GM19324 (cell line): ENCODE measurements around the gene FUCA2.
"Not testable (repeated sequence)": the region's sequence is repeated elsewhere in the genome, so short reads cannot be mapped to it uniquely, and the experiment has no call there.

ENCODE experiments used
- ATAC-seq: cut with Tn5 transposase; IDR thresholded peaks from one replicate; pipeline ENCODE4 v1.9.1; 2021; ENCODE audit warnings: mild to moderate bottlenecking, moderate library complexity; ENCODE audit not compliant: unreplicated experiment, low FRiP score

Gene FUCA2

DNA sequence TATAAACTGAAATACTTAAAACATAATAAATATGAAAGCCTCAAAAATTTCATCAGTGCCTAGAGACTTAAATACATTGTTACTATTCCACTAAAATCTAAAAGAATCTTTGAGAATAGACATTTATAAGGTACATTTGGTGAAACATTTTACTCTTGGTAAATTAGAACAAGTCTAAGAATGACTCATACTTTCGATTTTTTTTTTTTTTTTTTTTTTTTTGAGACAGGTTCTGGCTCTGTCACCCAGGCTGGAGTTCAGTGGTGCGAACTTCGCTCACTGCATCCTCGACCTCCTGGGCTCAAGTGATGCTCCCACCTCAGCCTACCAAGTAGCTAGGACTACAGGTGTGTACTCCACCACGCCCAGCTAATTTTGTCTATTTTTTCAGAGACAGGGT lies 6.4 kb downstream of the FUCA2 start:
- no peak for ATAC-seq

GRCh38 chr6:143504369-143504768 lies 7.2 kb downstream of the FUCA2 start:
- no peak for ATAC-seq

DNA sequence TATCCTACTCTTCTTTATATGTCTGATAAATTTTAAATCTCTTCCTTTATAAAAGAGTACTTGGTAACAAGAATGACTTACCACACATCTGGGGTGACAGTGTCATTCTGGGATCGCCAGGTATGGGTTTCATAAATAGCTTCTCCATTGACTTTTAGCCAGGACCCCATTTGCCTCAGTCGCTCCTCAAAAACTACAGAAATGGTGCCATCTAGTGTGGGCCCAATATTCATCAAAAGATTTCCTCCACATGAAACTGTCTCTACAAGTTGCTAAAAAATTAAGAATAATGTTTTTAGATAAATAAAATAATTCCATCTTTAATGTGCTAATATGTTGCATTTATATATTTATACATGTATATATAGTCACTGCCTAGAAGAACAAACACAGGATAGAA lies 9.7 kb downstream of the FUCA2 start:
- no peak for ATAC-seq

DNA sequence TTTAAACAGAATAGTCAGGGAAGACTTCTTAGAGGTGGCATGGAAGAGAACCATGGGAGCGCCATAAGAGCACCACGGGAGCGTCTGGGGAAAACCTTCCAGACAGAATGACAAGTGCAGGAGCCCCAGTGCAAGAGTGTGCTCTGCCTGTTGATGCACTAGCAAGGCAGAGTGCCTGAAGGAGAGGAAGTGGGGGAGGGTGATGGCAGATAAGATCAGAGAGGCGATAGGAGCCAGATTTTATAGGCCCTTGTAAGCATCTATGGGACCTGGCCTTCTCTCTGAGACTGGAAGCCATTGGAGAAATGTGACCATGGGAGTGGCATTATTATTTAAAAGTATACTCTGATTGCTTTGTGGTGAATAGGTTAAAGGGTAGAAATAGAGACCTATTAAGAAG lies 13.1 kb downstream of the FUCA2 start:
- no peak for ATAC-seq

DNA sequence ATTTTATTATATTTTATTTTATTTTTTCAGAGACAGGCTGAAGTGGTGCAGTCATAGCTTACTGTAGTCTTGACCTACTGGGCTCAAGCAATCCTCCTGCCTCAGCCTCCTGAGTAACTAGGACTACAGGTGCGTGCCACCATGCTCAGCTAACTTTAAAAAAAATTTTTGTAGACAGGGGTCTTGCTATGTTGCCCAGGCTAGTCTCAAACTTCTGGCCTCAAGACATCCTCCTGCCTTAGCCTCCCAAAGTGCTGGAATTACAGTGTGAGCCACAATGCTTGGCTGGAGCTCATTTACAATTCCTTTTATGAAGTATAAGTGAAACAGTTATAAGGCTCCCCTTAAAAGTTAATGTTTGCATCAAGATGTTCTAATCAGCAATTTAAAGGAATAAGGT lies 14.5 kb downstream of the FUCA2 start:
- no peak for ATAC-seq

DNA sequence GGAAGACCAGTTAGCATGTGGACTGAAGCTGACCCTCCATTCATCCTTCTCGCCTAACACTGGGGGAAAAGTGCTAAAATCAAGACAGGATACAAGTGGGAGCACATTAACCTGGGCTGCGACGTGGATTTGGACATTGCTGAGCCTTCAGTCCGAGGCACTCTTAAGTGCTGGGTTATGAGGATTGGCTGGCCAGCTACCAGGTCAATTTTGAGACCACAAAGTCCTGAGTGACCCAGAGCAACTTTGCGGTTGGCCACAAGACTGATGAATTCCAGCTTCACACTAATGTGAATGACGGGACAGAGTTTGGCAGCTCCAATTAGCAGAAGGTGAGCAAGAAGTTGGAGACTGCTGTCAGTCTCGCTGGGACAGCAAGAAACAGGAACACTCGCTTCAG lies 20.7 kb downstream of the FUCA2 start:
- ATAC-seq, result no peak

- no peak for ATAC-seq
Observed at GRCh38 chr6:143490244-143490643, 21.3 kb downstream of the FUCA2 start.

GRCh38 chr6:143486752-143487151 lies 24.8 kb downstream of the FUCA2 start:
- no peak for ATAC-seq

DNA sequence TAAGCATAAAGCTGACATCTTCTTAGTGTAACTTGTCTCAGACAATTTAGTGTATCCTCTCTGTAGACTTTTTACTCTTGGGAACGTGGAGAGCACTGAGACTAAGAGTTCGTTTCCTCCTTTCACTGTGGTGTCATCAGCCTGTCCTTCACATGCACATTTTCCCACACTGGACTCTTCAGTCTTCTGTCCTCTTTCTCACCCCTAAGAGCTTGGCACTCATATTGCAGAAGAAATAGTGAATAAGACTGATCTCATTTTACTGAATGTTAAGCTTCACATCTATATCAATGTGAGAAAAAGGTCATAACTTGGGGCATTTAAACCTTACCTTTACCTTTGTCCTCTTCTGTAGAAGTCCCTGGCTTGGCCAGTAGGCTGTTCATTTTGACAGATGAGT lies 25.6 kb downstream of the FUCA2 start:
- ATAC-seq, result no peak

DNA sequence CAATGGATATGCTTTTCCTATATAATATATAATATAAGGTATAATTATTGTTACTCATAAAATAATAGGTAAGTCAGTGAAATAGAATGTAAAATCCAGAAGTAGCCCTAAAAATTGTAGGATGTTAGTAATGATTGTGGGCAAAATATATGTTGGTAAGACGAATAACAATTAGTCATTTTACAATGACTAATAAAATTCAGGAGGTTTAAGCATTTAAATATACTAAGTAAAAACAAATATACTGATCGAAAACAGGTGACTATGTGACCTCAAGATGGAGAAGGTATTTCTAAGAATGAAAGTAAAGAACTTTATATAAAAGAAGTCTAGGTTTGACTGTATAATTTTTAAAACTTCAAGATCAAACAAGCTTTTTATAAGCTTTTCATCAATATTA lies 28.9 kb downstream of the FUCA2 start:
- no peak for ATAC-seq

DNA sequence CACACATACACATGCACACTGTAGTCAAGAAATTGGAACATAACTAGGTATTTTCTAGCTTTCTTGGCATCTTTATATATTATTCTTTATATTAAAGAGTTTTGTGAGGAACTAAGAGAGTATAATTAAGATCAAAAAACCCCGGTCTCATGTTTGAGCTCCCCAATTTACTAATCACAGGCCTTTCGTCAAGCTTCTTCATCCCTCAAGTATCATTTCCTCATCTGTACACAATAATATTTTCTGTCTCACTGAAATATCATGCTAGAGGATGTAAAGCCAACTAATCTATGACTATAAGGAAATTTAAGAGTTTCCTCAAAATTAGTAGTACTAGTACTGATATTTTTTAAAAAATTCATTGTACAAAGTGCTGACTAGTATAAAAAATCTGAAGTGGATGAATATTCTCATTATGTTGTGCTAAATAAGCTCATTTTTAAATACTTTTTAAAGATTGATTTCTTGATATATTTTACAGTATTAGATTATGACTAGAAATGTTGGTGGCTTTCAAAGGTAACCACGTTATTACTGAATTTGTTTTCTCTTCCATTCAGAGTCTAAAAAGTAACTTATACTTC lies 32.9 kb downstream of the FUCA2 start:
- no peak for ATAC-seq

DNA sequence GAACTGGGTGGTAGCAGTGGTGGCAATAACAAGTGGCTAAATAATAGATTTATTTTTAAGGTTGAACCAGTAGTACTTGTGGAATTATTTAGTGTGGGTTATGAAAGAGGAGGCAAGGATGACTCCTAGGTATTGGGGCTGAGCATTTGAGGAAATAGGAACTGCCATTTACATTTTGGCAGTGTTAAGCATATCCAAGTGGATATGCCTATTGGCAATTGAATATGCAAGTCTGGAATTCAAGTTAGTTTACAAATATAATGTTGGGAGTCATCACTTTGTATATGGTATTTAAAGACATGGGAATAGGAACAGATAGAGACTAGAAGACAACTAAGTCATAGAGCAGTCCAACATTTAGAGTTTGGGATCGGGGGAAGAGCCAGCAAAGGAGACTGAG lies 35.0 kb downstream of the FUCA2 start:
- ATAC-seq, result no peak

DNA sequence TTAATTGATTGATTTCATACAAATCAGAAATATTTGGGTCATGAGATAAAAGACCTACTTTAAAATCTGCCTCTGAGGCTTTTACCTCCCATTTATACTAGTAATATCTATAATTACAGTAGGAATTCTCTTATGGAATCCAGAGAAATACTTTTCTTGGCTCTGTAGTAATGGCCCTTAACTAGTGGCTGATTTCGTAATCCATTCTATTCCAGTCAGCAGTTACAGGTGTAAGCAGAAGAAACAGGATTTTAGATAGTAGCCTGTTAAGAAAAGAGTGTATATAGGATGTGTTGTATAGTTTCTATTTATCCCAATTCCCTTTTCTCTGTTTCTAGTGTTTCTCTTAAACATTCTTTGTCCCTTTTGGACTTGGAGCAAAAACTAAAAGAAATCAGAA lies 39.7 kb downstream of the FUCA2 start:
- ATAC-seq, result no peak

GRCh38 chr6:143468823-143469222 lies 42.7 kb downstream of the FUCA2 start:
- not testable (repeated sequence) for ATAC-seq

DNA sequence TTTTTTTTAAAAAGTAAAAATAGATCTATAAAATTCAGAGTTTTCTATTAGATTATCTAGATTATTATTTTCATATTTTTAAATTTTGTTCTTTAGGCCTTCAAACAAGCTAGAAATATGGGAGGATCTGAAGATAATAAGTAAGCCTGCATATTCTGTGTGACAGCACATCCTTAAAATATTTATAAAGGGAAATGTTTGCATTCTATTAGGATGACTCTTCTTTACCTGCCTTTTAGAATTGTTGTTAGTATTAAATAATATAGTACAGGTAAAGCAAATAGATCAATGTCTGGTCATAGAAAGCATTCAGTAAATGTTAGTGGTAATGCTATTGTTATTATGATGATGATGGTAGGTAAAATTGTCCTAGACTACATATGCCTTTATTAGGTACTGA lies 43.5 kb downstream of the FUCA2 start:
- ATAC-seq, result no peak

- no peak for ATAC-seq
Observed at GRCh38 chr6:143465546-143465945, 46.0 kb downstream of the FUCA2 start.

DNA sequence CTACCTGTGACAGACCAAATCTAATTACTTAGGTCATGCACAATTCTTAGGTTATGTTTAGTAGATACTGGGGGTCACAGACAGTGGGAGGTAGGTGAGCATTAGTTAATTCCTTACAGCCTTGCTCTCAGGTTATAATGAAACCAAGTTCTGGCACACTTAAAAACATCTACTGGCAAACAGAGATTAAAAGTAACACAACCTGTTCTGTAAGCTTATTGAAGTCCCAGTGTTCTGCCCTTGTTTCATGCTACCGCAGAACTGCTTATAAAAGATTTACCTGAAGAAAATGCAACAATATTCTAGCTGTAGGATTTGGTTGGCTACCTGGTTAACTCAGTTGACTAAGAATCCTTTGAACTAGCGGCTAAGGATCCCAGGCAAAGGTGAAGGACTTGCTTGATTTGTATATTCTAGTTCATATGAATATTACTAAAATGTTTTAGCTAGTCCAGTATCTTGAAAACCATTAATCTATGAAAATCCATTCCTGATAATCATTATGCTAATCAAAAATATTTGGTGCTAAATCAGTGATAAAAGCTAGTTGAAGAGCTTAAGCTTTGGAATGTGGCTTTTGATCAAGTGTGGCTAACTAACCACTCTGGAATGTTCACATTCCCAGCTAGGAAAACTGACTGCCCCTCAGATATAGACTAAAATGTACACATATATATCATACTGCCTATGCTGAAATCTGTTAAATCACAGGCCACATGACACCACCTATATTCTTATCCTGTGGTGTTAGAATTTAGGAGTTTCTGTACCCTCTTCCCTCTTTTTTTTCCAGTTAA lies 53.8 kb downstream of the FUCA2 start:
- ATAC-seq, result no peak

GRCh38 chr6:143451531-143451930 lies 60.0 kb downstream of the FUCA2 start:
- no peak for ATAC-seq

DNA sequence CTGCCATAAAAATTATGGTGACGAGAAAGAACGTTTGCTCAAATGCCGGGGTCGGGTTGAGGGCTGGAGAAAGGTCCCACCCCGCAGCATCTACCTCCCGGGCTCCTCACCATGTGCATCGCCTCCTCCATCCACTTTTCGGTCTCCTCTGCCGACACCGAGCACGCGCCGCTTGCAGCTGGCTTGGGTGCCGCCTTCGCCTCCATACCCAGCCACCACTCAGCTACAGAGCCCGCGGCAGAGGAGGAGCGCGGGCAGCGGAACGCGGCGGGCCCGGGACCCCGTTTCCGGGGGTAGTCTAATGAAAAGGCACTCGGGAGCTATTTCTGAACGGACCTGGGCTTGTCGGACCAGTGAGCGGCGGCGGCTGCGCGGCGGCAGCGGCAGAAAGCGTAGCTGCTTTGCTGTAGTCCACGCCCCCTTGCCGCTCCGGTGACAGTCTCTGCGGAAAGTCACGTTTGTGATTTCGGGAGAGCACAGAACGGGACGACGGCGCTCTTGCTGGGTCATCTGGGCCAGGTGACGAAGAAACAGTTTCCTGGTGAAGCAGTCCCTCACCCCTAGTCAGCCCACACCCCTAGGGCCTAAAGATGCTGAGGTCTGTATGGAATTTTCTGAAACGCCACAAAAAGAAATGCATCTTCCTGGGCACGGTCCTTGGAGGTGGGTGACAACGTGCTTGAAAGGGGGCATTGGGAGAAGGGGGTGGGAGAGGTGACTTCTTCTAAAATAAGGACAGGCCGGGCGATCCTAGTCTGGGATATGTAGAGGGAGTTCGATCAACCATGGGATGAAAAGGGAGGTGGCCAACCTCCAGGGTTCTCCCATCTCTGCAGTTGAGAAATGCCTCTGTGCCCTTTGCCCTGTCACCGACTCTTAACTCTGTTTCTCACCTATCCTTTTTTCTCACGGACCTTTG lies 60.8 kb downstream of the FUCA2 start, which contains the start of the genes ADAT2 and PEX3:
TSS of gene ADAT2 (minus strand) at position 243 of the 919 bp plus-strand sequence. CDS start at position 206, 37 bp downstream.
TSS of gene PEX3 (plus strand) at position 353 of the 919 bp plus-strand sequence. CDS start at position 591, 238 bp downstream.
- ATAC-seq, result peak; percentile 98

DNA sequence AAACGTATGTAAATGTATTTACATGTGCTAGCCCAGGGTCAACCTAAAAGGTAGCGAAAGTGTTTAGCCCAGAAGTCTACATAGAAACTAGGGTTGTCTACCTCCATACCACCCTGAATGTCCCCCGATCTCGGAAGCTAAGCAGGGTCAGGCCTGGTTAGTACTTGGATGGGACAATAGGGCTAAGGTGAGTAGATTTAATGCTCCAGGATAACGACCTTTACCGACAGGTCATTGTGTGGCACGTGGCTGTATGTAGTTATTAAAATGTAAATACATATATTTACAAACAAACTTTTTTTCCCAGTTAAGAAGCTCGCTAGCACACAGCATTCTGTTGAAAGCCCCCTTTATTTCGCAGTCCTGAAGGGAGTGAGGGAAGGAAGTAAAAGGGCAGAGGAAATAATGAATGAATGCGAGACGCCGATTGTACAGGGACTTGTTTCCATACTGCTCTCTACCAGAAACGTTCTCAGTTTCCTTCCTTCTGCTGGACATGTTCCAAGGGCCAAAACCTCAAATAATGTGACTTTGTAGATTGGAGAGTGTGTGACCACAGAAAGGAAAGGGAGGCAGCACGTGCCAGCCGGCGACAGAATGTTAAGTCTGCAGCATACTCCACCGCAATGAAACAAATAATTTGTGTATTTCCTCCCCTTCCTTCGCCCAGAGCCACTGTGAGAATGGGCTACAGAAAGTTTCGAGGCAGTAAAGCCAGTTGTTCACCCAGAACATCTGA lies 61.6 kb downstream of the FUCA2 start:
- ATAC-seq, result peak; percentile 25
